ENCODE results near the gene DYNLL1.
"Not testable (repeated sequence)": the region's sequence is repeated elsewhere in the genome, so short reads cannot be mapped to it uniquely, and the experiment has no call there.

The DYNLL1 gene

DNA sequence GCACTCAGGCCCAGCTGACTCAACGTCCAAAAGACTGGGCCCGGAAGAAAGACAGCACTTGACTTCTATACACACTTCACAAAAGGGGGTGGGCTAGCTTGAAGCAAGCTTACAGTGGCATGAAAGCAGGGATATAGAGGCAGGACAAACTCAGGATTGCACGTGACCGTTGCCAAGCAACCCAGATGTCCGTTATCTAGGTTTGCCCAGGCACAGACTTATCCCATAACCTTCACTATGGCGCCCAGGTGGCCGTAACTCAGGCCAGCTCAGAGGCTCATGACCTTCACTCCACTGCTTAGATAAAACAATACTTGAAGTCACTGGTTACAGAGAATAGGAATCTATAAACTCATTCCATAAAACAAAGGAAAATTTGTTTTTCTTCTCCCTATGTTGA is 8.4 kb upstream of the DYNLL1 start:
- not testable (repeated sequence) for H3K9me3 ChIP-seq (ENCODE audit: control insufficient read depth, low read length); H3K27ac ChIP-seq (ENCODE audit: low read length, poor library complexity, severe bottlenecking); H3K23ac ChIP-seq (ENCODE audit: low read length in 2 of 2); H3K18ac ChIP-seq (ENCODE audit: low read depth in 1 of 2, low read length in 2 of 2); H3K14ac ChIP-seq (ENCODE audit: low read length in 2 of 2); H3K4me2 ChIP-seq (ENCODE audit: low read length, poor library complexity, severe bottlenecking); H3K9ac ChIP-seq (ENCODE audit: low read length); H3K4me3 ChIP-seq (ENCODE audit: insufficient read depth in 1 of 2, low read depth in 1 of 2, low read length in 2 of 2); H2BK5ac ChIP-seq (ENCODE audit: low read depth, low read length, poor library complexity, severe bottlenecking); H3K27me3 ChIP-seq (ENCODE audit: control insufficient read depth in 1 of 2, insufficient read depth in 1 of 2, low read length in 2 of 2); DNase-seq; H2AK5ac ChIP-seq (ENCODE audit: low read length, severe bottlenecking); H2BK120ac ChIP-seq (ENCODE audit: low read depth, low read length); H3K4ac ChIP-seq (ENCODE audit: low read depth in 1 of 2, low read length in 2 of 2); H4K8ac ChIP-seq (ENCODE audit: low read length); H3K4me1 ChIP-seq (ENCODE audit: control insufficient read depth, insufficient read depth, low read depth, low read length); H4K91ac ChIP-seq (ENCODE audit: low read length); H2BK12ac ChIP-seq (ENCODE audit: low read length in 2 of 2); H2BK15ac ChIP-seq (ENCODE audit: low read depth, poor library complexity, severe bottlenecking); H2AFZ ChIP-seq (ENCODE audit: low read depth, low read length)
- peaks cover 34% of the 10 kb centered on the region for H3K79me1 ChIP-seq (replicated peaks; ENCODE audit: low read length, poor library complexity, severe bottlenecking)
- H3K36me3 ChIP-seq (ENCODE audit: control insufficient read depth in 1 of 2, insufficient read depth in 2 of 2, low read depth in 1 of 2, low read length in 2 of 2): peaks cover 16 to 32% of the 10 kb centered on the region in 2 experiments
- WGBS: 88% methylated on average over 5 of the region's 7 CpGs

GRCh38 chr12:120488057-120488640 is 7.8 kb upstream of the DYNLL1 start:
- H3K27me3 ChIP-seq (ENCODE audit: control insufficient read depth in 1 of 2, insufficient read depth in 1 of 2, low read length in 2 of 2): no peaks in the 10 kb centered on the region
- no peak overlapping the region for H3K18ac ChIP-seq (ENCODE audit: low read depth in 1 of 2, low read length in 2 of 2)
- H2BK5ac ChIP-seq (ENCODE audit: low read depth, low read length, poor library complexity, severe bottlenecking): no peak overlapping the region
- no peak overlapping the region for H4K8ac ChIP-seq (ENCODE audit: low read length)
- H3K9me3 ChIP-seq (ENCODE audit: control insufficient read depth, low read length): no peaks in the 10 kb centered on the region
- no peak overlapping the region for H3K9ac ChIP-seq (ENCODE audit: low read length)
- no peak overlapping the region for H3K4me2 ChIP-seq (ENCODE audit: low read length, poor library complexity, severe bottlenecking)
- no peaks in the 10 kb centered on the region for H3K4me1 ChIP-seq (ENCODE audit: control insufficient read depth, insufficient read depth, low read depth, low read length)
- no peak overlapping the region for H3K4me3 ChIP-seq (ENCODE audit: insufficient read depth in 1 of 2, low read depth in 1 of 2, low read length in 2 of 2)
- no peak overlapping the region for H3K27ac ChIP-seq (ENCODE audit: low read length, poor library complexity, severe bottlenecking)
- H2AFZ ChIP-seq (ENCODE audit: low read depth, low read length): no peak overlapping the region
- peaks cover 34% of the 10 kb centered on the region for H3K79me1 ChIP-seq (replicated peaks; ENCODE audit: low read length, poor library complexity, severe bottlenecking)
- no peak overlapping the region for H3K23ac ChIP-seq (ENCODE audit: low read length in 2 of 2)
- no peak overlapping the region for H2BK12ac ChIP-seq (ENCODE audit: low read length in 2 of 2)
- no peak overlapping the region for H2BK120ac ChIP-seq (ENCODE audit: low read depth, low read length)
- peaks cover 16 to 27% of the 10 kb centered on the region in 2 experiments for H3K36me3 ChIP-seq (ENCODE audit: control insufficient read depth in 1 of 2, insufficient read depth in 2 of 2, low read depth in 1 of 2, low read length in 2 of 2)
- 73% methylated on average over 5 of the region's 5 CpGs for WGBS
- H3K4ac ChIP-seq (ENCODE audit: low read depth in 1 of 2, low read length in 2 of 2): no peak overlapping the region
- no peak overlapping the region for H2AK5ac ChIP-seq (ENCODE audit: low read length, severe bottlenecking)
- H3K14ac ChIP-seq (ENCODE audit: low read length in 2 of 2): no peak overlapping the region
- no peak for DNase-seq
- H2BK15ac ChIP-seq (ENCODE audit: low read depth, poor library complexity, severe bottlenecking): no peak overlapping the region
- H4K91ac ChIP-seq (ENCODE audit: low read length): no peak overlapping the region

- DNase-seq: no peak
- Histone ChIP-seq H4K8ac (ENCODE audit: low read length) (no peak overlapping the region), H2AFZ (ENCODE audit: low read depth, low read length) (no peak overlapping the region), H3K27ac (ENCODE audit: low read length, poor library complexity, severe bottlenecking) (no peak overlapping the region), H3K23ac (ENCODE audit: low read length in 2 of 2) (no peak overlapping the region), H3K79me1 (replicated peaks; ENCODE audit: low read length, poor library complexity, severe bottlenecking) (peaks cover 32% of the 10 kb centered on the region), H4K91ac (ENCODE audit: low read length) (no peak overlapping the region), H3K4me2 (ENCODE audit: low read length, poor library complexity, severe bottlenecking) (no peak overlapping the region), H2AK5ac (ENCODE audit: low read length, severe bottlenecking) (no peak overlapping the region), H2BK15ac (ENCODE audit: low read depth, poor library complexity, severe bottlenecking) (no peak overlapping the region), H3K4me1 (ENCODE audit: control insufficient read depth, insufficient read depth, low read depth, low read length) (no peaks in the 10 kb centered on the region), H3K36me3 (ENCODE audit: control insufficient read depth in 1 of 2, insufficient read depth in 2 of 2, low read depth in 1 of 2, low read length in 2 of 2) (peaks cover 13 to 21% of the 10 kb centered on the region in 2 experiments), H2BK5ac (ENCODE audit: low read depth, low read length, poor library complexity, severe bottlenecking) (no peak overlapping the region), H2BK12ac (ENCODE audit: low read length in 2 of 2) (no peak overlapping the region), H3K18ac (ENCODE audit: low read depth in 1 of 2, low read length in 2 of 2) (no peak overlapping the region), H3K9ac (ENCODE audit: low read length) (no peak overlapping the region), H3K4ac (ENCODE audit: low read depth in 1 of 2, low read length in 2 of 2) (no peak overlapping the region), H3K27me3 (ENCODE audit: control insufficient read depth in 1 of 2, insufficient read depth in 1 of 2, low read length in 2 of 2) (no peaks in the 10 kb centered on the region), H3K14ac (ENCODE audit: low read length in 2 of 2) (no peak overlapping the region), H3K9me3 (ENCODE audit: control insufficient read depth, low read length) (no peaks in the 10 kb centered on the region), H3K4me3 (ENCODE audit: insufficient read depth in 1 of 2, low read depth in 1 of 2, low read length in 2 of 2) (no peak overlapping the region), H2BK120ac (ENCODE audit: low read depth, low read length) (no peak overlapping the region)
- 95% methylated on average over 4 of the region's 4 CpGs for WGBS
Observed at GRCh38 chr12:120489018-120489417, 6.9 kb upstream of the DYNLL1 start.

DNA sequence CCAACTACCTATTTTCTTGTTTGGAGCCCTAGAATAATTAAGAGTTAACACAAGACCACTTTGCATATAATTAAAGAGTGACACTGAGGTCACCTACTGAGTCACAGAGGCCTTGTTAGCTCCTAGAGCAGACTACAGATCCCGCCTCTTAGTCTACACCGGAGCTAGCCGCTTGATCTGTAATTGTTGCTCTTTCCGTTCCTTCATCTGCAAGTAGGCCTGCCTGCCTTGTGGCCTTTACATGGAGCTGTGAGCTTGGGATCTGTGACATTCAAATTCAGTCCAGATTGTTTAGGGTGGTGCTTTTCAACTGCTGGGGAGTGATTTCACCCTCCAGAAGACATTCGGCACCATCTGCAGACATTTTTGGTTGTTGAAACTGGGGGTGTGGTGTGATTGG is 5.6 kb upstream of the DYNLL1 start:
- H4K91ac ChIP-seq (ENCODE audit: low read length): no peak overlapping the region
- H3K18ac ChIP-seq (ENCODE audit: low read depth in 1 of 2, low read length in 2 of 2): no peak overlapping the region
- H3K23ac ChIP-seq (ENCODE audit: low read length in 2 of 2): no peak overlapping the region
- H2BK120ac ChIP-seq (ENCODE audit: low read depth, low read length): no peak overlapping the region
- no peak overlapping the region for H3K4ac ChIP-seq (ENCODE audit: low read depth in 1 of 2, low read length in 2 of 2)
- WGBS: 96% methylated on average over 4 of the region's 5 CpGs
- no peak overlapping the region for H2AK5ac ChIP-seq (ENCODE audit: low read length, severe bottlenecking)
- no peak overlapping the region for H3K4me2 ChIP-seq (ENCODE audit: low read length, poor library complexity, severe bottlenecking)
- DNase-seq: no peak
- no peak overlapping the region for H2AFZ ChIP-seq (ENCODE audit: low read depth, low read length)
- H3K9me3 ChIP-seq (ENCODE audit: control insufficient read depth, low read length): no peaks in the 10 kb centered on the region
- H3K27ac ChIP-seq (ENCODE audit: low read length, poor library complexity, severe bottlenecking): no peak overlapping the region
- H3K4me3 ChIP-seq (ENCODE audit: insufficient read depth in 1 of 2, low read depth in 1 of 2, low read length in 2 of 2): no peak overlapping the region
- no peaks in the 10 kb centered on the region for H3K4me1 ChIP-seq (ENCODE audit: control insufficient read depth, insufficient read depth, low read depth, low read length)
- H3K9ac ChIP-seq (ENCODE audit: low read length): no peak overlapping the region
- H3K14ac ChIP-seq (ENCODE audit: low read length in 2 of 2): no peak overlapping the region
- H3K79me1 ChIP-seq (replicated peaks; ENCODE audit: low read length, poor library complexity, severe bottlenecking): peaks cover 37% of the 10 kb centered on the region
- no peak overlapping the region for H4K8ac ChIP-seq (ENCODE audit: low read length)
- peak overlapping the region; percentile 39 for H2BK15ac ChIP-seq (ENCODE audit: low read depth, poor library complexity, severe bottlenecking)
- H3K36me3 ChIP-seq (ENCODE audit: control insufficient read depth in 1 of 2, insufficient read depth in 2 of 2, low read depth in 1 of 2, low read length in 2 of 2): peaks cover 13 to 21% of the 10 kb centered on the region in 2 experiments
- H2BK12ac ChIP-seq (ENCODE audit: low read length in 2 of 2): no peak overlapping the region
- no peak overlapping the region for H2BK5ac ChIP-seq (ENCODE audit: low read depth, low read length, poor library complexity, severe bottlenecking)
- H3K27me3 ChIP-seq (ENCODE audit: control insufficient read depth in 1 of 2, insufficient read depth in 1 of 2, low read length in 2 of 2): no peaks in the 10 kb centered on the region
